Measurements from ENCODE around the gene ARSG. TPM values are rescaled to one million over a fixed set of nuclear protein-coding genes. Genes with fewer than 3 reads are reported as not detected.

ARSG gene
- total and polyA plus RNA-seq, 2 of the 13 experiments (the other 11 are each of a cell fraction or from before 2014, with no cell fraction given): 3.7 to 15.2 TPM

GRCh38 chr17:68385490-68386215, 94.4 kb downstream of the ARSG start (continued):
- TF ChIP-seq CHCHD3 (CRISPR knock-in tag; IDR thresholded peaks at IDR 0.05) (0 out of 2 replicates have a peak, but pooled peaks have one; percentile 11), TFE3 (CRISPR knock-in tag; IDR thresholded peaks at IDR 0.05) (0 out of 2 replicates have a peak, but pooled peaks have one; percentile 9)

GRCh38 chr17:68387435-68388218, 96.3 kb downstream of the ARSG start:
- ATAC-seq (peak; percentile 14; the same call in 2 of the 3 replicates), FAIRE-seq (no peak), DNase-seq (ENCODE audit: low spot score) (peak; percentile 76)
- intact Hi-C loops (cut with micrococcal nuclease; ENCODE audit: unreplicated experiment): no loop called here
- 94% methylated on average over 6 of the region's 6 CpGs for WGBS (ENCODE audit: low lambda C conversion rate)
- Histone ChIP-seq H3K27me3 (ENCODE audit: control insufficient read depth in 1 of 2, insufficient read depth in 2 of 2, low read length in 2 of 2) (no peaks in the 10 kb centered on the region), H2AFZ (ENCODE audit: low read length) (no peak overlapping the region), H3K4me1 (ENCODE audit: insufficient read depth, low read length) (peaks cover 100% of the 10 kb centered on the region), H3K36me3 (replicated peaks in 1 of 2; ENCODE audit: control insufficient read depth in 1 of 2, insufficient read depth in 2 of 2, low read length in 2 of 2) (no peaks in the 10 kb centered on the region), H3K79me2 (ENCODE audit: insufficient read depth, low read length) (no peaks in the 10 kb centered on the region), H3K9me3 (ENCODE audit: low read length) (no peaks in the 10 kb centered on the region), H3K27ac (ENCODE audit: extremely low read length, insufficient read depth, low read length) (peak overlapping the region; percentile 78), H3K9ac (ENCODE audit: insufficient read depth, low read depth, low read length) (peak overlapping the region; percentile 21), H3K4me3 (replicated peaks in 1 of 3; ENCODE audit: insufficient read depth in 1 of 3, low read depth in 2 of 3, low read length in 3 of 3) (no peak overlapping the region), H3K4me2 (ENCODE audit: low read depth, low read length) (no peak overlapping the region), H4K20me1 (ENCODE audit: insufficient read depth, low read length) (no peaks in the 10 kb centered on the region)
- ChIA-PET CTCF (ENCODE audit: low intra/inter-chr PET ratio, low total read pairs) (no interaction called here), POLR2A (interaction anchor here (1.4 to 2.5 kb wide), 3 partner anchors 10 to 140 kb away, joined by 5 to 13 read pairs (median 10); partner anchors contain the start of gene AMZ2)
- in situ Hi-C loops (cut with HindIII; ENCODE audit: extremely low pct_ligation_motif_present, low pct_unique_long_range_greater_than_20kb): no loop called here
- no TSS peak for BruUV-seq (replicated peaks)
- 0 out of 2 replicates have a peak, but pooled peaks have one; percentile 39 for TF ChIP-seq ZNF558 (CRISPR knock-in tag; IDR thresholded peaks at IDR 0.05; ENCODE audit: borderline replicate concordance)
- no peak for TF ChIP-seq SMAD1 (CRISPR knock-in tag; IDR thresholded peaks at IDR 0.05; ENCODE audit: borderline replicate concordance, low read depth)
- TF ChIP-seq NKX3-1 (CRISPR knock-in tag; IDR thresholded peaks at IDR 0.05): no peak
- no peak for TF ChIP-seq CTCF (CRISPR knock-in tag; IDR thresholded peaks at IDR 0.05)
- no peak for TF ChIP-seq ZNF691 (CRISPR knock-in tag; IDR thresholded peaks at IDR 0.05; ENCODE audit: borderline replicate concordance, low read depth)
- peak; percentile 30; the same call in 1 of the 2 replicates for TF ChIP-seq CEBPG (CRISPR knock-in tag; IDR thresholded peaks at IDR 0.05)
- TF ChIP-seq MAZ (IDR thresholded peaks at IDR 0.05; ENCODE audit: borderline replicate concordance, low read depth, low read length): no peak
- TF ChIP-seq MAZ (CRISPR knock-in tag; IDR thresholded peaks at IDR 0.05; ENCODE audit: low read depth): 0 out of 2 replicates have a peak, but pooled peaks have one; percentile 22
- TF ChIP-seq ERF (CRISPR knock-in tag; IDR thresholded peaks at IDR 0.05): no peak
- TF ChIP-seq POLR2G (IDR thresholded peaks at IDR 0.05; ENCODE audit: low read depth, low read length): no peak
- no peak for TF ChIP-seq PLRG1 (conservative IDR thresholded peaks at IDR 0.05)
- TF ChIP-seq DNMT3B (CRISPR knock-in tag; conservative IDR thresholded peaks at IDR 0.05): no peak
- TF ChIP-seq CREBL2 (CRISPR knock-in tag; IDR thresholded peaks at IDR 0.05; ENCODE audit: borderline replicate concordance): no peak
- no peak for TF ChIP-seq JUN (CRISPR knock-in tag; IDR thresholded peaks at IDR 0.05)
- no peak for TF ChIP-seq ZNF17 (CRISPR knock-in tag; IDR thresholded peaks at IDR 0.05)
